ENCODE measurements around the gene ZBP1.

Gene ZBP1

DNA sequence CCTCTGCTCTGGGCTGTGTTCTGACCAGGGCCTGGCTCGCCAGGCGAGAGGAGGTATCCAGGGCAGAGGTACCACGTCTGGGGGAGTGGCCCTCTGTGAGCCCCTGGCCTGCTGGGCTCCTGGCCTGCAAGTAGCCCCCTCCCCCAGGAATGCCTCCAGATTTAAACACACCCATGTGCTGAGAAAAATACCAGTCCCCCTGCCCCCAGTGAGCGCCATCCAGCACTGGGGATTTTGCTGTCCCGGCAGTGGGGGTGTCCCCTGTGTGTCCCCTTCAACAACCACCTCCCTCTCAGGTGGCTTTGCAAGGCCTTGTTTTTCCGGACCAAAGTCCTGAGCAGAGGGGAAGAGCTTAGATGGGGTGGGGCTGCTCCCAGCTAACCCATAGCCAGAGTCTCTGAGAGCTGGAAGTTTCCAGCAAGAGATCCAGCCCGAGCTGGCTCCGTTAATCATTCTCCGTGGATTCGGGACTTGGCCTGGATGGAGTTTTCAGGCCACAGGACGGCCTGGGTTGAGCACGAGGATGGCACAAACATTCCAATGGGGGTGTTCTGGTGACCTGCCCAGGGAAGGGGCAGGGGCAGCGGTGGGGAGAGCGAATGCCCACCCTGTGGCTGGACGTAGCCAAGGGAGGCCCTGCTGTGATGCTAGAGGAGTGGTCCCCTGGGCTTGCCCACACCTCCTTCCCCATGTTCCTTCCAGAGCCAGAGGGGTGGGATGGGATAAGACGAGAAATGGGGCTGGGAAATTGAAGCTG lies 30.3 kb downstream of the ZBP1 start:
- Histone ChIP-seq H3K4ac (ENCODE audit: low read length) (no peak overlapping the region), H3K14ac (ENCODE audit: low read length) (peak overlapping the region; percentile 32), H2BK120ac (ENCODE audit: low read depth, low read length) (no peak overlapping the region), H2BK12ac (ENCODE audit: low read length) (peak overlapping the region; percentile 59), H2AK5ac (ENCODE audit: low read depth, low read length) (peak overlapping the region; percentile 63), H3K36me3 (replicated peaks in 1 of 2; ENCODE audit: control insufficient read depth in 2 of 2, insufficient read depth in 2 of 2, low read length in 2 of 2) (no peaks in the 10 kb centered on the region), H3K4me1 (ENCODE audit: control insufficient read depth in 2 of 2, insufficient read depth in 1 of 2, low read depth in 1 of 2, low read length in 2 of 2) (peaks cover 0 to 3% of the 10 kb centered on the region in 2 donors), H3K79me1 (ENCODE audit: low read depth, low read length) (no peaks in the 10 kb centered on the region), H3K4me3 (ENCODE audit: low read length in 2 of 2) (no peak overlapping the region), H2BK5ac (ENCODE audit: low read length) (no peak overlapping the region), H3K27ac (replicated peaks; ENCODE audit: low read length) (no peak overlapping the region), H3K9ac (ENCODE audit: low read depth, low read length, poor library complexity) (no peak overlapping the region), H2AFZ (ENCODE audit: low read length) (no peak overlapping the region), H3K18ac (ENCODE audit: low read length) (peak overlapping the region; percentile 68), H3K23ac (ENCODE audit: low read depth, low read length, poor library complexity) (peak overlapping the region; percentile 20), H3K9me3 (replicated peaks in 1 of 2; ENCODE audit: control insufficient read depth in 2 of 2, insufficient read depth in 1 of 2, low read depth in 1 of 2, low read length in 2 of 2) (peaks cover 0 to 1% of the 10 kb centered on the region in 2 donors), H3K27me3 (ENCODE audit: control insufficient read depth in 3 of 3, insufficient read depth in 3 of 3, low read depth in 1 of 3, low read length in 3 of 3) (peaks cover 0 to 18% (median 0%) of the 10 kb centered on the region in 3 experiments), H3K4me2 (ENCODE audit: insufficient read depth, low read length, poor library complexity, severe bottlenecking) (no peak overlapping the region), H4K8ac (ENCODE audit: low read depth, low read length) (no peak overlapping the region), H4K91ac (ENCODE audit: low read depth, low read length, poor library complexity) (no peak overlapping the region), H2BK15ac (ENCODE audit: low read length) (peak overlapping the region; percentile 22)
- WGBS, 2 donors (ENCODE audit: extremely low coverage in 2 of 2, insufficient read length in 2 of 2, insufficient replicate concordance in 1 of 2), result no CpG with 5 or more reads among the region's 16 CpGs
- no peak for DNase-seq (ENCODE audit: low spot score)

DNA sequence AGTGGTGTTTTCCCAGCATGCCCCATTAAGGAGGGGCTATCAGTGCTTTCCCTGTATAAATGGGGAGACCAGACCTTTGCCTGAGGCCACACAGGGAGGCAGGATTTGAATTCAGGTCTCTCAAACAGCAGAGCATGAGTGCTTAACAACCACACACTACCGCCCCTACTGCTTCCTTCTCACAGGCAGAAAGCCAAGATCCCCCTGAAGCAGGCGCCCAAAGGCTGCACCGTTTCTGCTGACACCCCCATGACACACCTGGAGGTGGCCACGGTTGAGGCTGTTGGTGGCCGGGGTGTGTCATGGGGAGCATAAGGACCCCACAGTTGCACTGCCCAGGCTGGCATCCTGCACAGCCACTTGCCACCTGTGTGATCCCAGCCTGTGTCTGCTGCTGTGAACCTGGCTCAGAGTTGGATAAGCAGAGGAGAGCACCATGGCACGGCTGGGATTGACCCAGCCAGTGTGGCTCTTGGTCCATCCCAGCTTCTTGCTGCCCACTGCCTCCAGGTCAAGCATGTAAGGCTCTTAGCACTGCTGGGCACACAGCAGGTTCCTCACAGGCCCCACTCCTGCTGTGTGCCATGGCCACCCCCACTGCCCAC lies 31.0 kb downstream of the ZBP1 start:
- peaks cover 0 to 3% of the 10 kb centered on the region in 2 donors for H3K4me1 ChIP-seq (ENCODE audit: control insufficient read depth in 2 of 2, insufficient read depth in 1 of 2, low read depth in 1 of 2, low read length in 2 of 2)
- H3K27me3 ChIP-seq (ENCODE audit: control insufficient read depth in 3 of 3, insufficient read depth in 3 of 3, low read depth in 1 of 3, low read length in 3 of 3), result peaks cover 0 to 13% (median 0%) of the 10 kb centered on the region in 3 experiments
- no peak overlapping the region for H4K91ac ChIP-seq (ENCODE audit: low read depth, low read length, poor library complexity)
- no CpG with 5 or more reads among the region's 6 CpGs for WGBS, 2 donors (ENCODE audit: extremely low coverage in 2 of 2, insufficient read length in 2 of 2, insufficient replicate concordance in 1 of 2)
- H2BK120ac ChIP-seq (ENCODE audit: low read depth, low read length), result no peak overlapping the region
- no peak overlapping the region for H3K27ac ChIP-seq (replicated peaks; ENCODE audit: low read length)
- no peak overlapping the region for H3K4me3 ChIP-seq (ENCODE audit: low read length in 2 of 2)
- H3K4ac ChIP-seq (ENCODE audit: low read length), result no peak overlapping the region
- no peaks in the 10 kb centered on the region for H3K79me1 ChIP-seq (ENCODE audit: low read depth, low read length)
- H3K18ac ChIP-seq (ENCODE audit: low read length), result peak overlapping the region; percentile 68
- H3K9ac ChIP-seq (ENCODE audit: low read depth, low read length, poor library complexity), result no peak overlapping the region
- no peak overlapping the region for H2BK5ac ChIP-seq (ENCODE audit: low read length)
- DNase-seq (ENCODE audit: low spot score), result no peak
- no peak overlapping the region for H2AFZ ChIP-seq (ENCODE audit: low read length)
- H2AK5ac ChIP-seq (ENCODE audit: low read depth, low read length), result peak overlapping the region; percentile 53
- H2BK12ac ChIP-seq (ENCODE audit: low read length), result peak overlapping the region; percentile 59
- no peaks in the 10 kb centered on the region for H3K36me3 ChIP-seq (replicated peaks in 1 of 2; ENCODE audit: control insufficient read depth in 2 of 2, insufficient read depth in 2 of 2, low read length in 2 of 2)
- H3K4me2 ChIP-seq (ENCODE audit: insufficient read depth, low read length, poor library complexity, severe bottlenecking), result no peak overlapping the region
- H3K9me3 ChIP-seq (replicated peaks in 1 of 2; ENCODE audit: control insufficient read depth in 2 of 2, insufficient read depth in 1 of 2, low read depth in 1 of 2, low read length in 2 of 2), result peaks cover 0 to 1% of the 10 kb centered on the region in 2 donors
- H3K14ac ChIP-seq (ENCODE audit: low read length), result peak overlapping the region; percentile 5
- H2BK15ac ChIP-seq (ENCODE audit: low read length), result no peak overlapping the region
- no peak overlapping the region for H4K8ac ChIP-seq (ENCODE audit: low read depth, low read length)
- H3K23ac ChIP-seq (ENCODE audit: low read depth, low read length, poor library complexity), result peak overlapping the region; percentile 44

DNA sequence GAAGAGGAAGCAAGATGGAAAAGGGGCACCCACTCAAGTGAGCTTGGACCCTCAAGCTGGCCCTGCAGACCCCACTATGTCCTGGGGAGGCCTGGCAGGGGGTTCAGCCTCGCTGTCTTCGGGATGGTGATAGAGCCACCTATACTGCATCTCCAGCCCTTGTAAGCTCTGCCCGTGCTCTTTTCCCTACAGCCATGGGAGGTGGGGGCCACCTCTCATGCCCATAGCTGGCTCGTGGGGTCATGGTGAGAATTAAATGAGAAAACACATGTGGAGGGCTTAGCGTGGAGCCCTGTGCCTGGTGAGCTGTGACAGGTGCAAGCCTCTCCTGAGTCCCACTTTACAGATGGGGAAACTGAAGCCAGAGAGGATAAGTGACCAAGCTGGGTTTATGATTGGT lies 31.6 kb downstream of the ZBP1 start:
- WGBS, 2 donors (ENCODE audit: extremely low coverage in 2 of 2, insufficient read length in 2 of 2, insufficient replicate concordance in 1 of 2), result no CpG with 5 or more reads among the region's 5 CpGs
- H3K4me1 ChIP-seq (ENCODE audit: control insufficient read depth in 2 of 2, insufficient read depth in 1 of 2, low read depth in 1 of 2, low read length in 2 of 2), result peaks cover 0 to 3% of the 10 kb centered on the region in 2 donors
- no peak overlapping the region for H3K14ac ChIP-seq (ENCODE audit: low read length)
- no peak overlapping the region for H3K4ac ChIP-seq (ENCODE audit: low read length)
- H3K23ac ChIP-seq (ENCODE audit: low read depth, low read length, poor library complexity), result peak overlapping the region; percentile 44
- no peak overlapping the region for H3K27ac ChIP-seq (replicated peaks; ENCODE audit: low read length)
- H3K79me1 ChIP-seq (ENCODE audit: low read depth, low read length), result peaks cover 2% of the 10 kb centered on the region
- no peak overlapping the region for H4K8ac ChIP-seq (ENCODE audit: low read depth, low read length)
- H3K9ac ChIP-seq (ENCODE audit: low read depth, low read length, poor library complexity), result peak overlapping the region; percentile 15
- DNase-seq (ENCODE audit: low spot score), result no peak
- no peak overlapping the region for H3K4me3 ChIP-seq (ENCODE audit: low read length in 2 of 2)
- no peak overlapping the region for H2BK12ac ChIP-seq (ENCODE audit: low read length)
- no peaks in the 10 kb centered on the region for H3K36me3 ChIP-seq (replicated peaks in 1 of 2; ENCODE audit: control insufficient read depth in 2 of 2, insufficient read depth in 2 of 2, low read length in 2 of 2)
- no peak overlapping the region for H3K4me2 ChIP-seq (ENCODE audit: insufficient read depth, low read length, poor library complexity, severe bottlenecking)
- H3K27me3 ChIP-seq (ENCODE audit: control insufficient read depth in 3 of 3, insufficient read depth in 3 of 3, low read depth in 1 of 3, low read length in 3 of 3), result peaks cover 0 to 12% (median 0%) of the 10 kb centered on the region in 3 experiments
- H3K18ac ChIP-seq (ENCODE audit: low read length), result peak overlapping the region; percentile 45
- H4K91ac ChIP-seq (ENCODE audit: low read depth, low read length, poor library complexity), result no peak overlapping the region
- no peak overlapping the region for H2AFZ ChIP-seq (ENCODE audit: low read length)
- H2AK5ac ChIP-seq (ENCODE audit: low read depth, low read length), result peak overlapping the region; percentile 52
- no peak overlapping the region for H2BK15ac ChIP-seq (ENCODE audit: low read length)
- no peak overlapping the region for H2BK5ac ChIP-seq (ENCODE audit: low read length)
- H2BK120ac ChIP-seq (ENCODE audit: low read depth, low read length), result no peak overlapping the region
- peaks cover 0 to 5% of the 10 kb centered on the region in 2 donors for H3K9me3 ChIP-seq (replicated peaks in 1 of 2; ENCODE audit: control insufficient read depth in 2 of 2, insufficient read depth in 1 of 2, low read depth in 1 of 2, low read length in 2 of 2)

DNA sequence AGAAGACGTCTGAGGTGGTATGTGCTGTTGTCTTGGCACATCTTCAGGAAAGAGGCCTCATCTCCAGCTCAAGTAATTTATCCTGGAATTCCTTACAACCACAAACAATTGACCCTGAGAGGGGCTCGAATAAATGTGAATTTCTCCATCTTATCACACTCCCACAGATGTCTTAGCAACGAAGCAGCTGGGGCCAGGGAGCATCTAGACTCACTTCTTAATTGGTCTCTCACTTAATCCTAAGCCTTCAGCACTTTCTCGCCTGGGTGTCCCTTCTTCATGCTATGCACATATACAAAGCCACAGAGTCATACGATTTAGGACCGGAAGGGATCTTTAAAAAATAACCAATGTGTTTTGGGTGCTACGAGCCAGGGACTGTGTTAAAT lies 32.2 kb downstream of the ZBP1 start:
- Histone ChIP-seq H3K14ac (ENCODE audit: low read length) (no peak overlapping the region), H4K91ac (ENCODE audit: low read depth, low read length, poor library complexity) (no peak overlapping the region), H2BK12ac (ENCODE audit: low read length) (no peak overlapping the region), H4K8ac (ENCODE audit: low read depth, low read length) (no peak overlapping the region), H3K4me3 (ENCODE audit: low read length in 2 of 2) (no peak overlapping the region), H3K4me2 (ENCODE audit: insufficient read depth, low read length, poor library complexity, severe bottlenecking) (no peak overlapping the region), H3K27me3 (ENCODE audit: control insufficient read depth in 3 of 3, insufficient read depth in 3 of 3, low read depth in 1 of 3, low read length in 3 of 3) (peaks cover 0 to 10% (median 0%) of the 10 kb centered on the region in 3 experiments), H2AK5ac (ENCODE audit: low read depth, low read length) (no peak overlapping the region), H3K9me3 (replicated peaks in 1 of 2; ENCODE audit: control insufficient read depth in 2 of 2, insufficient read depth in 1 of 2, low read depth in 1 of 2, low read length in 2 of 2) (peaks cover 0 to 6% of the 10 kb centered on the region in 2 donors), H3K23ac (ENCODE audit: low read depth, low read length, poor library complexity) (no peak overlapping the region), H2BK5ac (ENCODE audit: low read length) (no peak overlapping the region), H3K4me1 (ENCODE audit: control insufficient read depth in 2 of 2, insufficient read depth in 1 of 2, low read depth in 1 of 2, low read length in 2 of 2) (peaks cover 0 to 3% of the 10 kb centered on the region in 2 donors), H3K18ac (ENCODE audit: low read length) (no peak overlapping the region), H2BK120ac (ENCODE audit: low read depth, low read length) (no peak overlapping the region), H3K36me3 (replicated peaks in 1 of 2; ENCODE audit: control insufficient read depth in 2 of 2, insufficient read depth in 2 of 2, low read length in 2 of 2) (no peaks in the 10 kb centered on the region), H3K27ac (replicated peaks; ENCODE audit: low read length) (no peak overlapping the region), H2AFZ (ENCODE audit: low read length) (no peak overlapping the region), H2BK15ac (ENCODE audit: low read length) (no peak overlapping the region), H3K4ac (ENCODE audit: low read length) (no peak overlapping the region), H3K79me1 (ENCODE audit: low read depth, low read length) (peaks cover 3% of the 10 kb centered on the region), H3K9ac (ENCODE audit: low read depth, low read length, poor library complexity) (no peak overlapping the region)
- WGBS, 2 donors (ENCODE audit: extremely low coverage in 2 of 2, insufficient read length in 2 of 2, insufficient replicate concordance in 1 of 2), result no CpG with 5 or more reads among the region's 7 CpGs
- DNase-seq (ENCODE audit: low spot score), result no peak

Measured in neuronal stem cell (in vitro differentiated cells).